Astrocyte of the cerebellum (primary cell): ENCODE results near the gene IFI44L.

Source experiments
- DNase-seq: peaks from one replicate; pipeline ENCODE4 v3.0.0-alpha.2; 2011; ENCODE audit warnings: low read depth
- H3K4me3 ChIP-seq: 2 replicates; pipeline ENCODE4 v1.5.1; 2011; ENCODE audit warnings: mild to moderate bottlenecking, low read depth, low read length, moderate library complexity
- CTCF ChIP-seq: IDR thresholded peaks from 2 replicates; pipeline ENCODE4 v1.5.1; 2012; ENCODE audit warnings: low read length, low read depth, moderate library complexity, mild to moderate bottlenecking; ENCODE audit errors: missing control alignments
- in situ Hi-C: cut with HindIII; loops from 2 replicates; pipeline ENCODE4 v1.10.0; 2017; ENCODE audit warnings: low sequenced_read_pairs

The IFI44L gene

GRCh38 chr1:78607944-78608343 lies 12.3 kb upstream of the IFI44L start:
- DNase-seq: no peak
- no peak for TF ChIP-seq CTCF
- no peak overlapping the region for H3K4me3 ChIP-seq
- in situ Hi-C loops: loop anchor here (10.0 kb wide), 1 partner anchor 463 kb away; no protein-coding TSS in a partner anchor

DNA sequence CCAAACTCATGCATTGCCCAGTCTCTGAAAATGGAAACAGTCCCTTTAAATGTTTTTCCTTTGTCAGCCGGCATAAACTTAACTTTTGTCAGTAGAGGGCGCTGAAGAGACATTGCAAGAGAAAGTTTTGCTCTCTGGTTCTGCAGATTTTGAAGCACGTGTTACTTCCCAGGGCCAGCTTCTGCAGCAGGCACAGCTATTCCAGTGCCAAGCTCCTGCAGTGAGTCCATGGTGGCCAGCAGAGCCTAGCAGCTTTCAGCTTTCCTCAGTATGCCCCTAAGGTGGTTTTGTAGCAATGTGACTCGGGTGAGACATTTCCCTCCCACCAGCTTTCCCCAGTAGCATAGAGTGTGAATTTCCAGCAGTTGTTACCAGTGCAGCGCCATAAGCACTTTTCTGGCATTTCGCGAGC lies 2.6 kb upstream of the IFI44L start:
- no peak overlapping the region for H3K4me3 ChIP-seq
- peak; percentile 87 for TF ChIP-seq CTCF
- in situ Hi-C loops: no loop called here
- DNase-seq: peak; percentile 83

DNA sequence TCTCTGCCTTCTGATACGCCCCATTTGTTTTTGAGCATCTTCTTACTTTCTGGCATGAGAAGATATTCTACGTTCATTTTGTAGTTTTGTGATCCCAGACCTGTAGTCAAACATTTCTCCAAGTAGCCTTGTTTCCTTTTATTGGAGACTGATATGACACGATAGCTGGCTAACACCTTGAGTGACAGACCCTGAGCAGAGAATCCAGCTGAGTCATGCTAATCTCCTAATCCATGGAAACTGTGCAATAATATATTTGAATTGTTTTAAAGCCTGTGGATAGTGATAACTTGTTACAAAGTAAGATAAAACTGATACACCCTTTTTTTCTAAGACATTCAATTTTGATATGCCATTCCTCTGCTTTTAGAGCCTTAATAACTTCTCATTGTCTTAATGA lies 1.2 kb upstream of the IFI44L start:
- no peak for DNase-seq
- in situ Hi-C loops: no loop called here
- no peak overlapping the region for H3K4me3 ChIP-seq
- TF ChIP-seq CTCF: no peak

GRCh38 chr1:78619446-78619802 lies 824 bp upstream of the IFI44L start:
- no peak for DNase-seq
- peak overlapping the region; percentile 26 for H3K4me3 ChIP-seq
- no peak for TF ChIP-seq CTCF
- in situ Hi-C loops: no loop called here

GRCh38 chr1:78620666-78621065 lies 418 bp downstream of the IFI44L start:
- DNase-seq: no peak
- peak overlapping the region; percentile 26 for H3K4me3 ChIP-seq
- TF ChIP-seq CTCF: no peak
- in situ Hi-C loops: no loop called here

- no peak for DNase-seq
These were observed 2.3 kb downstream of the IFI44L start for GRCh38 chr1:78622548-78622947.

More at GRCh38 chr1:78622548-78622947, 2.3 kb downstream of the IFI44L start:
- H3K4me3 ChIP-seq: no peak overlapping the region
- in situ Hi-C loops: no loop called here
- TF ChIP-seq CTCF: no peak
